Hematopoietic multipotent progenitor cell treated with erythropoietin and hydrocortisone succinate and interleukin-3 and kit ligand, for 4 days (in vitro differentiated cells): Measurements from ENCODE around the gene ZSCAN21.

Experiments
- DNase-seq: peaks from one replicate; pipeline ENCODE4 v3.0.0-alpha.2; 2015

Gene ZSCAN21

DNA sequence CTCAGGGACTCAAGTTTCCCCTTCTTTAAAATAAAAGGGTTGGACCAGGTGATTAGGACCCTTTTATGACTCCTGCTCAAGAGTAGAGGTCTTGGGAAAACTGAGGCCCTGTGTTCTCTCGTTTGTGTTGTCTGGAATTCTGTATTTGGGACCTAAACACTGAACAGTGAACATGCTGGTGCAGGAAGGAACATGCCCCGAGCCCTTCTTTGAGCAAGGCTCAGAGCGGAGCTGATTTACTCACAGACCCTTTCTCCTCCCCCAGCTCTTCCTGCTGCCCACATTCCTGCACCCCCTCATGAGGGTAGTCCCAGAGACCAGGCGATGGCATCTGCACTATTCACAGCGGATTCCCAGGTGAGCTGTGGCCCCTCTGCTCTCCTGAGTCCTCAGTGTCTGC, 20.0 kb upstream of the ZSCAN21 start:
- no peak for DNase-seq

DNA sequence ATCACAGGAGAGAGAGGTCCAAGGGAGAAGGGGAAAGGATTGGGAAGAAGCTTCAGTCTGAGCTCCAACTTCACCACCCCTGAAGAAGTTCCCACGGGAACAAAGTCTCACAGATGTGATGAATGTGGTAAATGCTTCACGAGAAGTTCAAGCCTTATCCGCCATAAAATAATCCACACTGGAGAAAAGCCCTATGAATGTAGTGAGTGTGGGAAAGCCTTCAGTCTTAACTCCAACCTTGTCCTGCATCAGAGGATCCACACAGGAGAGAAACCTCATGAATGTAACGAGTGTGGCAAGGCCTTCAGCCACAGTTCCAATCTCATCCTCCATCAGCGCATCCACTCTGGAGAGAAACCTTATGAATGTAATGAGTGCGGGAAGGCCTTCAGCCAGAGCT, 16.0 kb upstream of the ZSCAN21 start:
- no peak for DNase-seq

DNA sequence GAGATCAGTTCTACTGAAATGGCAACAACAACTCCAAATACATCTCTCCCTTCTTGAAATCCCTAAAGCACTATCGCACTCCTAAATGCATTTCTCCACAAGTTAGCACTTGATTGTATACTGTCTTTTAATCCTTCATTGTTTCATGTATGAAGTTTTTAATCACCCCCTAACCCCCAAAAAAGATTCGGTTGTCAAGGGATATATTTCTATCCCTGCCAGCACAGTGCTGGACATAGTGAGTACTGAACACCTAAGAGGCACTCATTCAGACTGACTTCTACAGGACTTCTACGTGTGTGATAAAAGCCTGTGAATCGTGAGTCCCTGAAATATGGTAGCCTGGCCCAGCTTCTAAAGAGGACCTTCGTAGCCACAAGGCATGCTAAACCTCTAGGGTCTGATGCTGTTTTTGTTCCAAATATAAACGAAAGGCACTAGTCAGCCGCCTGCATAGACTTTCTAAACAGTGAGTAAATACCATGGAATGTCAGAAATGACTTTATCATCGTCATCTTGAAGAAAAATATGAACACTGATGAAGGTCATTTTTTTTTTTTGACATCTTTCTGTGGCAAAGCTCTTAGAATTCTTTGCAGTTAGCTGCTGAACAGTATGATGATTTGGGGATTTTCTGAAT, 14.6 kb upstream of the ZSCAN21 start:
- no peak for DNase-seq

DNA sequence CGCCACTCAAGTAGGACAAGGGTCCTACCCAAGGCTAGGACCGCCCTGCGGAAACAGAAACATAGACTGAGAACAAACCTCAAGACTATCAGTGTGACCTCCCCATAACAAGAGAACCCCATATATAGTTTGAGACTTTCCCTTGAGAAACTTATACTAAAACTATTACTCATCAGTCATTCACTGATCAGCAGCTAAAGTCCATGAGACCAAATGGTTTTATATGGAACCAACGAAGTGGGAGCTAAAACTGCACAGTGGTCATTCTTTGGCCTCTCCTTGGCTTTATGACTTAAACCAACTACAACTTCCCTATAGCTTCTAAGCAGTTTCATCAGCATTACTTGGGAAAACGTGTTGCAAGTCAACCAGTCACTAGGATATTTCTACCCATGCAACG, 13.7 kb upstream of the ZSCAN21 start:
- DNase-seq: no peak

DNA sequence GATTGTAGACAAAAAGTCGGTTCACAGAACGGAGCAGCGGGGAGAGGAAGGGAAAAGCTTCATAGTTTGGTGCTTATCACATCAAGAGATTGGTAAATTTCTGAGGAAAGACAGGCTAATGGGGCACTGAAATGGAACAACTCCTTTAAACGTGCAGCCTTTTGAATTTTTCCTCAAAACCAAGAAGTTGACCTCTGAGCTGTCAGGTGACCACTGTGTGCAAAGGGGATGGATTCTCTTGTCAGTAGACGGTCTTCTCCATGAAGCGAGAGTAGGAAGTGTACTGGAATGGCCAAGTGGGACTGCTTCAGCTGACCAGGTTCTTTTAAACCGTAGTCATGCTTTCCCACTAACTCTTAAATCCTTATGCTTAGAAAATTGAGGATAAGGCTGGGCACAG, 11.2 kb upstream of the ZSCAN21 start:
- DNase-seq: no peak

DNA sequence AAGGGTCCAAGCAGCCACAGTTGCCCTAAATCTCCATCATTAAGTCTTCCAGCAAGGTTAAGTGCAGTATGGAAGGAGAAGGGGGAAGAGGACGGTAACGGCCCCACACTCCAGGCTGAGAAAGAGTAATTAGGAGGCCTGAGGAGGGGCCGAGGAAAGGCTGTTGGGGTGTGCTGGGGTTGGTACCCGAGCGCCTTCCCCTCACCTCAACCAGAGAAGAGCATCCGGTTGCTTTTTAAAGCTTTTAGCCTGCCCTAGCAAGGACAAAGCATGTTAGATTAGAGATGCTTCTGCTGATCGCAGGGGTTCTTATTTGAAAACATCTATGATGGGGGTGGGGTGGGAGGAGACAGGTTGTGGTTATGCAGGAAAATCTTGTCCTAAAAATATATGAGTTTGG, 9.0 kb upstream of the ZSCAN21 start:
- peak; percentile 17 for DNase-seq

DNA sequence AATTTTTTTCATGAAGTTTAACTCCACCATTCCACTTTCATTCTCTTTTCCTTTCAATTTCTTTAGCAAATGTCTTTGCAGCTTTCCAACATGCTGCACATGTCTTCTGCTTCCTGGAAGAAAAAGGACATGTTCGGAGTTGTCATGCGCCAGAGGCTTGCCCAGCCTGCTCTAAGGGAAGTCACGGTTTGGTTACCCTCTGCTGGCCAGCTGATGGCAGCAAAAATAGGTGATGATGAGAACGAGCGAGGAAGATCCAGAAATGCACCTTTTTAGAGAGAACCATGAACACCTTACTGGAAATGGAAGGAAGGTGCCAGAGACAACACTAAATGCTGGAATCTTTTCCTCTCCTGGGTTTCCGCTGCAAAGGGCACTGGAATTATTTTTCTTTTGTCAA, 4.9 kb upstream of the ZSCAN21 start:
- peak; percentile 79 for DNase-seq

DNA sequence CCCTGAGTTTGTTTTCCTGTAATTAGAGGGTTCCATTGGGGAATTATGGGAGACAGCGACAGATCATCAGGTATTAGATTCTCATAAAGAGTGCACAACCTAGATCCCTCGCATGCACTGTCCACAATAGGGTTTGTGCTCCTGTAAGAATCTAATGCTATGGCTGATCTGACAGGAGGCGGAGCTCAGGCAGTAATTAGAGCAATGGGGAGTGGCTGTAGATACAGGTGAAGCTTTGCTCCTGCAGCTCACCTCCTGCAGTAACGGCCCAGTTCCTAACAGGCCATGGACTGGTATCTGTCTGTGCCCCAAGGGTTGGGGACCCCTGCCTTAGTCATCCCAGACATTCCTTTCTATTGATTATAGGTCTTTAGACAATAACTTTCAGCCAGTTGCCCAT, 894 bp upstream of the ZSCAN21 start:
- DNase-seq: no peak

DNA sequence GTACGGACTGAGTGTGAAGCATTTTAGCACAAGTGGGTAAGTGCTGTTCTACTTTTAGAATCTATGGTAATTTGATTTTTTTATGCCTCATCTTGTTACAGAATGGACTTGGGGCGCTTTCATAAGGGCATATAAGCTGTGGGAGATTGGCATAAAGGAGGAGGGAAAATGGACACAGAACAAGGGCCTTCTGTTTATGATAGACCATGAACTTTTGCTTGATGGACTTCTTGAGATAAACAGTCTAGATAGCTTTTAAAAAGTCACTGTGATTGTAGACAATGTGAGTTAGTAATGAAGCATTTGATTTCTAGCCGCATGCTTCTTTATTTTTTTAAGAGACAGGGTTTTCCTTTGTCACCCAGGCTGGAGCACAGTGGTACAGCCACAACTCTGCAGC, 2.0 kb downstream of the ZSCAN21 start:
- DNase-seq: no peak

DNA sequence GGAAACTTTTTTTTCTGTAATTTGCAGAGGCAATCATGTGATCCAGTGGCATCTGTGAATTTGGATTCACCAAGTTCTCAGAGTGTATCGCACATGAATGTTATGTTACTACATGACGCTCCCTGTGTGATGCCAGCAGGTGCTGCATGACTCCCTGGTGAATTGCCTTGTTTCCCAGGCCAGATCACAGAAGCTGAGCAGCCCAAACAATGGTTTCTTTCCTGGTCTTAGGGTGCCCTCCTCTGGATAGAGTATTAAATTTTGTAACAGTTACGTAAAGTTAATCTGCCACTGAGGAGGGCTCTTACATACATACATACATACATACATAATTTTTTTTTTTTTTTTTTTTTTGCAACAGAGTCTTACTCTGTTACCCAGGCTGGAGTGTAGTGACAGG, 3.6 kb downstream of the ZSCAN21 start:
- peak; percentile 87 for DNase-seq

DNA sequence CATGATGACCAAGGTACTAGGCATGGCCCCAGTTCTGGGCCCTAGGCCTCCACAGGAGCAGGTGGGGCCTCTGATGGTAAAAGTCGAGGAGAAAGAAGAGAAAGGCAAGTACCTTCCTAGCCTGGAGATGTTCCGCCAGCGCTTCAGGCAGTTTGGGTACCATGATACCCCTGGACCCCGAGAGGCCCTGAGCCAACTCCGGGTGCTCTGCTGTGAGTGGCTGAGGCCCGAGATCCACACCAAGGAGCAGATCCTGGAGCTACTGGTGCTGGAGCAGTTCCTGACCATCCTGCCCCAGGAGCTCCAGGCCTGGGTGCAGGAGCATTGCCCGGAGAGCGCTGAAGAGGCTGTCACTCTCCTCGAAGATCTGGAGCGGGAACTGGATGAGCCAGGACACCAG, 7.4 kb downstream of the ZSCAN21 start:
- DNase-seq: no peak

DNA sequence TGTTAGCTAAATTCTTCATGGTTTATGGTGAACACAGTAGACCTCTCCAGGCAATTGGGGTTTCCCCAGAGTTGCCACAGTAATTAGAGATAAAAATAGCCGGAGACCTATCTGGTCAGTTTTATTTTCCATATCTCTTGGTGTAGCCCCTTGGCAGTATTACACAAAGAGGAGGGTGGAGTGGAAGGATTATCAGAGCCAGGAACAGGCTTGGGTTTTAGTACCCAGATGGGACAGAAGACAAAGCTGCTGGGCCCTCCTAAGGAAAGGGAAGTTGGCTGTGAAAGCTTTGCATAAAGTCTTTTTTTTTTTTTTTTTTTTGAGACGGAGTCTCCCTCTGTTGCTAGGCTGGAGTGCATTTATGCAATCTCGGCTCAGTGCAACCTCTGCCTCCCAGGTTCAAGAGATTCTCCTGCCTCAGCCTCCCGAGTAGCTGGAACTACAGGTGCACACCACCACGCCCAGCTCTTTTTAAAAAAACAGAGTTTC, 9.7 kb downstream of the ZSCAN21 start:
- peak; percentile 73 for DNase-seq

DNA sequence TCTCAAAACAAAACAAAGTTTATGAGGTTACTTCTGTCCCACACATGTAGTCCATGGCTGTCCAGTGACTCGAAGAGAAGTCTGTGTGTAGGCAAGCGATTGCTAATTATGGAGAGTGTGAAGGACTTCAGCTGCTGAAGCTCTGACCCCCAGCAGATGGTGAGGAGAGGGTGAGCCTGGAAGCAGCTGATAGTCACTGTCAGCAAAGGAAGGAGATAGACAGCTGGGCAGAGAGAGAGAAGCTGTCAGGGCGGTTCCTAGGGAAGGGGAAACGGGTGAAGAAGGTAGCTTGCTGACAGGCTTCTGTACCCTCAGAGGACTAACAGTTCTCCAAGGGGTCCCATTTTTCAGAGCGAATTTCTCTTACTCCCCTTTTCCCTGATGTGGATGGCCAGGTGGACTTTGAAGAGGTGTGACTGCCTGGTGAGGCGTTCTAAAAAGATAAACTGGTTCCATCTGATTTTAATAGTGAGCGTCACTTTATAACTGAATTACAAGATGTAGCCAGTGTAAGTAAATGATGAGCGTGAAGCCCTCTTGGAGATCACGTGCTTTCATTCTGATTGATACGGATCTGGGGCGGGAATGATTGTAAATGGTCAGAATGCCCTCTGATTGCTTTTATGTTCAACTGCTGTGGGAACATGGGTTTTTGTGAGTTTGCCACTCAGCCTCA, 12.1 kb downstream of the ZSCAN21 start:
- peak; percentile 69 for DNase-seq

DNA sequence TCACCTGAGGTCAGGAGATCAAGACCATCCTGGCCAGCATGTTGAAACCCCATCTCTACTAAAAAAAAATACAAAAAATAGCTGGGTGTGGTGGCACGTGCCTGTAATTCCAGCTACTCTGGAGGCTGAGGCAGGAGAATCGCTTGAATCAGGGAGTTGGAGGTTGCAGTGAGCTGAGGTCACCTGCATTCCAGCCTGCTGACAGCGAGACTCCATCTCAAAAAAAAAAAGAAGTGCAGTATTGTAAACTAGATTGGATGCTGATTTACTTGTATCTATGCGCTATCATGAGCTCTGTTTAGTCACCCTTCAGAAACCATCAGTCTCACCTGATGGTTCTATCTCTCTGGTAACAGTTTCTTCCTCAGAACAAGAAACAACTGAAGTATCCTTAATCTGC, 13.8 kb downstream of the ZSCAN21 start:
- DNase-seq: no peak

DNA sequence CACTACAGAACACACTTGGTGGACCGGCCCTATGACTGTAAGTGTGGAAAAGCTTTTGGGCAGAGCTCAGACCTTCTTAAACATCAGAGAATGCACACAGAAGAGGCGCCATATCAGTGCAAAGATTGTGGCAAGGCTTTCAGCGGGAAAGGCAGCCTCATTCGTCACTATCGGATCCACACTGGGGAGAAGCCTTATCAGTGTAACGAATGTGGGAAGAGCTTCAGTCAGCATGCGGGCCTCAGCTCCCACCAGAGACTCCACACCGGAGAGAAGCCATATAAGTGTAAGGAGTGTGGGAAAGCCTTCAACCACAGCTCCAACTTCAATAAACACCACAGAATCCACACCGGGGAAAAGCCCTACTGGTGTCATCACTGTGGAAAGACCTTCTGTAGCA, 14.6 kb downstream of the ZSCAN21 start:
- no peak for DNase-seq

DNA sequence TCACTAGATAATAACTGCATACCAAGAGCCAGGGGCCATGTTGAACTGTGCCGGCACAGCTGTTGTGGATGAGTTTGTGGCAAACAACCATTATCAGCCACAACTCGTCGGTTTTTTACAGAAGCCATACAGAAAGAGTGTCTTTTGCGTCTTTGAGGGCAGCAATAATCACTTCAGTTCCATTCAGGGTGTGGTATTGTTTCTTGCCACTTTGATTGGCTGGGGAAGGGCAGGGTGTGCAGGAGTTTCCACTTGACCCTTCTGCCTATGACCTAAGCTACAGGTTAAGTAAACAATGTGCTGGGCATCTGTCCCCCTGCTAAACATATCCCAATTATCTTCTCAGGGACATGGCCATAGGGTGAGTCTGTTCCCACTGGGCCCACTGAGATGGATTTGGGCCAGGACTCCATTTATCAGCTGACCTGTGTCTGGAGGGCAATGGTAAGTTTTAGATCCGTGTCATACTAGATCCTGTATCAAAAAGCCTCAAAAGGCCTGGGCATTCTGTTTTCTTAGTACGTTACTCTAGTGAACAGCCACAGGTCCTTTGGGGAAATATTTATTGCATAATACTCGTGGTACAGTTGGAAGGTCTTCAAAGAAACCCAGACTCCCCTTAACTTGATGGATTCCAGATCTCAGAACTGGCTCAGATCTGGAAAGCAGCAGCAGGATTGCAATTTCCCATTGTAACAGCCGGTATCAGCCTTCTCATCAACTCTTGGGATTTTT, 16.0 kb downstream of the ZSCAN21 start:
- peak; percentile 44 for DNase-seq

DNA sequence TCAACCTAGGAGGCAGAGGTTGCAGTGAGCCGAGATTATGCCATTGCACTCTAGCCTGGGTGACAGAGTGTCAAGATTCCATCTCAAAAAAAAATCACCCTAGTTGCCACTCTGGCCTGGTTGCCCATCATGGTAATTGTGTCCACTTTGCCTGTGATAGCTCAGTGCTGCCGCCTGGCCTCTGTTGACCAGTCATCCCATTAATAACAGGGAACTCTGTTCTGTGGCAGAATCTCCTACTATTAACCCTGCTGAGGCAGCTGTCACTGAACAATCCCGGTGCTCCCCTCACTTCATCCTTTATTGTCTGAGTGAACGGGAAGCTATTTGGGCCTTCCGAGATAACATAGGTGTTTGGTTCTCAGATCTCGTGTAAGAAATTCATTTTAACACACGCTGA, 17.4 kb downstream of the ZSCAN21 start:
- no peak for DNase-seq

DNA sequence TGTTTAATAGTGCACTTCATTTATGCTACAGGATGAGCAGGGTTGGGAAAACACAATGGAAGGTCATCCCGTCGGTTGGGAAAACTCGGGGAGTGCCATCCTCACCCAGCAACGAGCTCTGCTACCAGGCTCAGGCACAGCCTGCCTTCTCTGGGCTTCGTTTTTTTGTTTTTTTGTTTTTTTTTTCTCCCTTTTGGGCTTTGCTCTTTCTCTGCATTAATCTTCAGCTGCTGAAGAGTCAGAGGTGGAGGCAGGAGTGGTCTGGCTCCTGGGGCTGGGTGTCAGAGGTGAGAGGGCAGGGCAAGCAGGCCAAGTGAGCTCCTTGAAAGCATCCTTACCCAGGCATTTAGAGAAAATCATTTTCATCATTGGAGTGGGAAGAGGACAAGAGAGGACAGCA, 20.4 kb downstream of the ZSCAN21 start:
- no peak for DNase-seq

DNA sequence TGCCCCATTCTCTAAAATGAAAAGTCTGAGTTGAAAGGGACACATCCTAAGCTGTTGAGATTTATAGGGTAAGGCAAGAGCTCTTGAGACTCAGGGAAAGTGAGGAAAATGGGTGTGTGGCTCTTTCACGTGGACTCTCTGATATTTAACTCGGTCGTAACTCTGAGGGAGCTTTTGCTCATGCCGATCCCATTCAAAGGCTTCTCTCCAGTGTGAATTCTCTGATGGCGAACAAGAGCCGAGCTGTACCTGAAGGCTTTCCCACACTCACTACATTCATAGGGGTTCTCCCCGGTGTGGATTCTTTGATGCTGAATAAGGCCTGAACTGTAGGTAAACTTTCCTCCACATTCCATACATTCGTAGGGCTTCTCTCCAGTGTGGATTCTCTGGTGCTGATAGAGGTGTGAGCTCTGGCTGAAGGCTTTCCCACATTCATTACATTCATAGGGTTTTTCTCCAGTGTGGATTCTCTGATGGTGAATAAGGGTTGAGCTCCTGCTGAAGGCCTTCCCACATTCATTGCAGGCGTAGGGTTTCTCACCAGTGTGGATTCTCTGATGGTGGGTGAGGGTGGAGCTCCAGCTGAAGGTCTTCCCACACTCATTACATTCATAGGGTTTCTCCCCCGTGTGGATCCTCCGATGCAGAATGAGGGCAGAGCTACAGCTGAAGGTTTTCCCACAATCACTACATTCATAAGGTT, 21.6 kb downstream of the ZSCAN21 start:
- DNase-seq: no peak

DNA sequence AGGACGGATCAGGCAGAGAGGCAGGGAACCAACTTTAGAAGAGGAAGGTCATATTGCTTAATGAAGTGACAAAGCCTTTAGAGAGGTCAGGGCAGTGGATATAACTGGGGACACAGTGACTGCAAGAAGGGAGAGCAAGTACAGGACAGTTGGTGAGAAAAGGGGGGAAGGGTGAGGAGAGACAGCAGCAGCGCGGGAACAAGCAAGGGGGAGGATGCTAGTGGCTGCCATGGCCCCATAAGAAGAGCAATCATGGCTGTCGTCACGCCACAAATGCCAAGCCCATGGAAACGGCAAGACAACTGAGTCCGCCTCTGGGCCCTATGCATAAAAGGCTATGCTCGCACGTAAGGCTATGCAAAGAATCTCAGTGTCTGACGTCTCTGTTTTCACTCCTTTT, 22.9 kb downstream of the ZSCAN21 start:
- DNase-seq: no peak

DNA sequence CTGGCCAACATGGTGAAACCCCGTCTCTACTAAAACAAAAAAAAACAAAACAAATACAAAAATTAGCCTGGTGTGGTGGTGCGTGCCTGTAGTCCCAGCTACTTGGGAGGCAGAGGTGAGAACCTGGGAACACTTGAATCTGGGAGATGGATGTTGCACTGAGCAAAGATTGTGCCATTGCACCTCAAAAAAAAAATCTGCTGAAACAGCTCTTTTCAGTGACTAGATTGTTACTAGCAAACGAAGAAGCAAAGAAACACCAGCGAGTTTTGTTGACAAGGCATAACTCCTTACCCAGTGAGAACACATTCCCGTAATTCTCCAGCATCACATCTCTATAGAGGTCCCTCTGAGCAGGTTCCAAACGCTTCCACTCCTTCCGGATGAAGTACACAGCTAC, 25.3 kb downstream of the ZSCAN21 start:
- no peak for DNase-seq

DNA sequence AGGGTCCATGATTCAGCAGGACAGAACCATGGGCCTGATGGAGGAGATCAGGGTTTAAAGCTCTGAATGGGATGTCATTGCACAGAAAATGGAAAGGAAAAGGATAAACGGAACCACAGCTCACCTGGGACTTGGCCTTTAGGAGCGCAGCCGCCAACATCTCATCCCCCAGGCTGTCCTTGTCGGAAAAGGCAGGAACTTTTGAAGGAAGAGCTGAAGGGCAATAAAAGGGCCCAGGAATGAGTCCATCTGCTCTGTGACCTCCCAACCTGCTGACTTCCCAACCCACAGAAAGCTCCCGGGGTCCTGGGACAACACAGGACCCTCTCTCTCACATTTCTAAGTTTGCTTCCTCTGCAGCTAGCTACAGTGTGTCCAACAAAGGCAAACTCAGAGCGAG, 25.8 kb downstream of the ZSCAN21 start:
- no peak for DNase-seq

DNA sequence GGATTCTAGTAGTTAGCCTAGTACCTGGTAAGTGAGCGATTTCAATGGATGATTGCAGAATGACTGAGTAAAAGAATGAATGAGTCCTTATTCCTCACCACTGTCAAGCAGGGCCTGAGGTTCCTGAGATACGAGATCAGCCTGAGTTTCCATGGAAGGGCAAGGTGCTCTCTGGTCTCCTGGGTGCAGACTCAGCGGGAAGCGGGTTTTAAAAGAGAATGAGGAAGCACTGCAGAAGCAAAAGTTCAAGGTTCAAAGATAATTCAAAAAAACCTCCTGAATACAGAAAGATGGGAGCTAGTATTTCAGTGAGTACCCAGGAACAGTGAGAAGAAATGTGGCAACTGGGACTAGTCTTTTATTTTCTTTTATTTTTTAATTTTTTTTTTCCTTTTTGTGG, 27.6 kb downstream of the ZSCAN21 start:
- DNase-seq: no peak
